ENCODE results near the gene DYNLRB2. TPM values are rescaled to one million over a fixed set of nuclear protein-coding genes. Genes with fewer than 3 reads are reported as not detected.

DYNLRB2 gene
- total and polyA plus RNA-seq, 2 experiments from 2014 or later, result not detected

GRCh38 chr16:80530479-80530878 lies 10.3 kb upstream of the DYNLRB2 start:
- Histone ChIP-seq H3K36me3 (ENCODE audit: insufficient read depth) (no peaks in the 10 kb centered on the region), H2AFZ (no peak overlapping the region), H3K9me2 (ENCODE audit: insufficient read depth) (no peaks in the 10 kb centered on the region), H3K27me3 (ENCODE audit: insufficient read depth) (no peaks in the 10 kb centered on the region), H3K79me2 (replicated peaks; ENCODE audit: insufficient read depth) (no peaks in the 10 kb centered on the region), H3K27ac (ENCODE audit: low read depth) (no peak overlapping the region), H3K4me2 (no peak overlapping the region), H3K4me1 (ENCODE audit: insufficient read depth) (no peaks in the 10 kb centered on the region), H4K20me1 (replicated peaks; ENCODE audit: insufficient read depth) (no peaks in the 10 kb centered on the region), H3K4me3 (no peak overlapping the region), H3F3A (replicated peaks; ENCODE audit: low read depth) (no peaks in the 10 kb centered on the region)
- H3K4me3 Mint-ChIP-seq, result no peak overlapping the region
- no peaks in the 10 kb centered on the region for H3K27me3 Mint-ChIP-seq (ENCODE audit: insufficient read depth, low read depth, poor library complexity)
- H3K4me1 Mint-ChIP-seq, result no peaks in the 10 kb centered on the region; the same call in 2 of the 3 replicates
- no peak for ATAC-seq
- TF ChIP-seq, protein P1, sequence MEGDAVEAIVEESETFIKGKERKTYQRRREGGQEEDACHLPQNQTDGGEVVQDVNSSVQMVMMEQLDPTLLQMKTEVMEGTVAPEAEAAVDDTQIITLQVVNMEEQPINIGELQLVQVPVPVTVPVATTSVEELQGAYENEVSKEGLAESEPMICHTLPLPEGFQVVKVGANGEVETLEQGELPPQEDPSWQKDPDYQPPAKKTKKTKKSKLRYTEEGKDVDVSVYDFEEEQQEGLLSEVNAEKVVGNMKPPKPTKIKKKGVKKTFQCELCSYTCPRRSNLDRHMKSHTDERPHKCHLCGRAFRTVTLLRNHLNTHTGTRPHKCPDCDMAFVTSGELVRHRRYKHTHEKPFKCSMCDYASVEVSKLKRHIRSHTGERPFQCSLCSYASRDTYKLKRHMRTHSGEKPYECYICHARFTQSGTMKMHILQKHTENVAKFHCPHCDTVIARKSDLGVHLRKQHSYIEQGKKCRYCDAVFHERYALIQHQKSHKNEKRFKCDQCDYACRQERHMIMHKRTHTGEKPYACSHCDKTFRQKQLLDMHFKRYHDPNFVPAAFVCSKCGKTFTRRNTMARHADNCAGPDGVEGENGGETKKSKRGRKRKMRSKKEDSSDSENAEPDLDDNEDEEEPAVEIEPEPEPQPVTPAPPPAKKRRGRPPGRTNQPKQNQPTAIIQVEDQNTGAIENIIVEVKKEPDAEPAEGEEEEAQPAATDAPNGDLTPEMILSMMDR (conservative IDR thresholded peaks at IDR 0.05; ENCODE audit: low read depth in 2 of 2), result no peak
- TF ChIP-seq JUNB (IDR thresholded peaks at IDR 0.05; ENCODE audit: unreplicated experiment) (no peak), STAT1 (IDR thresholded peaks at IDR 0.05; ENCODE audit: unreplicated experiment) (no peak), EZH2phosphoT487 (IDR thresholded peaks at IDR 0.05; ENCODE audit: unreplicated experiment) (no peak), CREB1 (CRISPR knock-in tag; IDR thresholded peaks at IDR 0.05; ENCODE audit: low read depth) (no peak)
- no peak overlapping the region for H3K27ac Mint-ChIP-seq
- DNase-seq (ENCODE audit: low spot score), result no peak
- H3K9me3 Mint-ChIP-seq, result no peaks in the 10 kb centered on the region; the same call in 2 of the 3 replicates
- no peaks in the 10 kb centered on the region for H3K36me3 Mint-ChIP-seq (ENCODE audit: low read depth)

- Mint-ChIP-seq H3K4me1 (peaks cover 2% of the 10 kb centered on the region; the same call in 1 of the 3 replicates), H3K27me3 (ENCODE audit: insufficient read depth, low read depth, poor library complexity) (peaks cover 16% of the 10 kb centered on the region), H3K27ac (no peak overlapping the region), H3K36me3 (ENCODE audit: low read depth) (no peaks in the 10 kb centered on the region), H3K4me3 (no peak overlapping the region), H3K9me3 (peaks cover 3% of the 10 kb centered on the region; the same call in 2 of the 3 replicates)
- Histone ChIP-seq H3K4me3 (no peak overlapping the region), H3K27ac (ENCODE audit: low read depth) (no peak overlapping the region), H3K36me3 (ENCODE audit: insufficient read depth) (no peaks in the 10 kb centered on the region), H3F3A (replicated peaks; ENCODE audit: low read depth) (no peaks in the 10 kb centered on the region), H3K9me2 (ENCODE audit: insufficient read depth) (peaks cover 7% of the 10 kb centered on the region), H2AFZ (no peak overlapping the region), H3K27me3 (ENCODE audit: insufficient read depth) (peaks cover 30% of the 10 kb centered on the region), H3K79me2 (replicated peaks; ENCODE audit: insufficient read depth) (no peaks in the 10 kb centered on the region), H3K4me2 (no peak overlapping the region), H3K4me1 (ENCODE audit: insufficient read depth) (0 out of 2 replicates have a peak, but pooled peaks cover 2% of the 10 kb centered on the region), H4K20me1 (replicated peaks; ENCODE audit: insufficient read depth) (no peaks in the 10 kb centered on the region)
- no peak for TF ChIP-seq NANOG (IDR thresholded peaks at IDR 0.05; ENCODE audit: borderline replicate concordance)
- ATAC-seq (no peak), DNase-seq (ENCODE audit: low spot score) (no peak)
Measured at GRCh38 chr16:80536238-80536637, 4.6 kb upstream of the DYNLRB2 start.

DNA sequence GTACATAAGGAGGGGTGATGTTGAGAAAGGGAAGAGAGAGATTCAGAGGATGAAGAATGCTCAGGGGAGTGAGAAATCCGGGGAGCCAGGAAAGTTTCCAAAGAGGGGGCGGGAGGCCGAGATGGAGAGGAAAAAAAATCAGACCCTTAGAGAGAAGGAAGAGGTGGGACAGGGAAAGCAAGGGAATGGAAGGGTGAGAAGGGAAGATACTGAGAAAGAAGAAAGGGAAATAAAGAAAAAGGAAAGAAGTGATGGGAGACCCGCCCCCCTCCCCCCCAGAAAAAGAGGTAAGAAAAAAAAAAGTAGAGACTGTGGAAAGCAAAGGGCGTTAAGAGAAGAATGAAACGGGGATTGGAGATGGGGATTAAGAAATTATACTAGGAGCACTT lies 507 bp downstream of the DYNLRB2 start:
- Histone ChIP-seq H3F3A (replicated peaks; ENCODE audit: low read depth) (no peaks in the 10 kb centered on the region), H3K9me2 (ENCODE audit: insufficient read depth) (peaks cover 7% of the 10 kb centered on the region), H3K79me2 (replicated peaks; ENCODE audit: insufficient read depth) (no peaks in the 10 kb centered on the region), H3K4me3 (peak overlapping the region; percentile 91), H4K20me1 (replicated peaks; ENCODE audit: insufficient read depth) (no peaks in the 10 kb centered on the region), H3K4me1 (ENCODE audit: insufficient read depth) (0 out of 2 replicates have a peak, but pooled peaks cover 2% of the 10 kb centered on the region), H3K27ac (ENCODE audit: low read depth) (no peak overlapping the region), H3K4me2 (peak overlapping the region; percentile 93), H3K36me3 (ENCODE audit: insufficient read depth) (no peaks in the 10 kb centered on the region), H2AFZ (peak overlapping the region; percentile 100), H3K27me3 (ENCODE audit: insufficient read depth) (peaks cover 34% of the 10 kb centered on the region)
- peaks cover 4% of the 10 kb centered on the region; the same call in 1 of the 3 replicates for H3K4me1 Mint-ChIP-seq
- peaks cover 17% of the 10 kb centered on the region for H3K27me3 Mint-ChIP-seq (ENCODE audit: insufficient read depth, low read depth, poor library complexity)
- peak; percentile 9 for DNase-seq (ENCODE audit: low spot score)
- no peak; the same call in 2 of the 3 replicates for ATAC-seq
- no peaks in the 10 kb centered on the region for H3K36me3 Mint-ChIP-seq (ENCODE audit: low read depth)
- peaks cover 3% of the 10 kb centered on the region; the same call in 2 of the 3 replicates for H3K9me3 Mint-ChIP-seq
- peak overlapping the region; percentile 84 for H3K4me3 Mint-ChIP-seq
- H3K27ac Mint-ChIP-seq, result no peak overlapping the region; the same call in 1 of the 2 replicates
- TF ChIP-seq ETS1 (IDR thresholded peaks at IDR 0.05), result no peak
- TF ChIP-seq, protein P1 (conservative IDR thresholded peaks at IDR 0.05; ENCODE audit: low read depth in 2 of 2), result no peak
- no peak for TF ChIP-seq STAT1 (IDR thresholded peaks at IDR 0.05; ENCODE audit: unreplicated experiment)
- TF ChIP-seq JUNB (IDR thresholded peaks at IDR 0.05; ENCODE audit: unreplicated experiment), result no peak
- no peak for TF ChIP-seq ZNF114 (CRISPR knock-in tag; IDR thresholded peaks at IDR 0.05)
- no peak for TF ChIP-seq ZNF331 (CRISPR knock-in tag; IDR thresholded peaks at IDR 0.05; ENCODE audit: low read depth)
- TF ChIP-seq, protein P2, sequence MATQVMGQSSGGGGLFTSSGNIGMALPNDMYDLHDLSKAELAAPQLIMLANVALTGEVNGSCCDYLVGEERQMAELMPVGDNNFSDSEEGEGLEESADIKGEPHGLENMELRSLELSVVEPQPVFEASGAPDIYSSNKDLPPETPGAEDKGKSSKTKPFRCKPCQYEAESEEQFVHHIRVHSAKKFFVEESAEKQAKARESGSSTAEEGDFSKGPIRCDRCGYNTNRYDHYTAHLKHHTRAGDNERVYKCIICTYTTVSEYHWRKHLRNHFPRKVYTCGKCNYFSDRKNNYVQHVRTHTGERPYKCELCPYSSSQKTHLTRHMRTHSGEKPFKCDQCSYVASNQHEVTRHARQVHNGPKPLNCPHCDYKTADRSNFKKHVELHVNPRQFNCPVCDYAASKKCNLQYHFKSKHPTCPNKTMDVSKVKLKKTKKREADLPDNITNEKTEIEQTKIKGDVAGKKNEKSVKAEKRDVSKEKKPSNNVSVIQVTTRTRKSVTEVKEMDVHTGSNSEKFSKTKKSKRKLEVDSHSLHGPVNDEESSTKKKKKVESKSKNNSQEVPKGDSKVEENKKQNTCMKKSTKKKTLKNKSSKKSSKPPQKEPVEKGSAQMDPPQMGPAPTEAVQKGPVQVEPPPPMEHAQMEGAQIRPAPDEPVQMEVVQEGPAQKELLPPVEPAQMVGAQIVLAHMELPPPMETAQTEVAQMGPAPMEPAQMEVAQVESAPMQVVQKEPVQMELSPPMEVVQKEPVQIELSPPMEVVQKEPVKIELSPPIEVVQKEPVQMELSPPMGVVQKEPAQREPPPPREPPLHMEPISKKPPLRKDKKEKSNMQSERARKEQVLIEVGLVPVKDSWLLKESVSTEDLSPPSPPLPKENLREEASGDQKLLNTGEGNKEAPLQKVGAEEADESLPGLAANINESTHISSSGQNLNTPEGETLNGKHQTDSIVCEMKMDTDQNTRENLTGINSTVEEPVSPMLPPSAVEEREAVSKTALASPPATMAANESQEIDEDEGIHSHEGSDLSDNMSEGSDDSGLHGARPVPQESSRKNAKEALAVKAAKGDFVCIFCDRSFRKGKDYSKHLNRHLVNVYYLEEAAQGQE (IDR thresholded peaks at IDR 0.05; ENCODE audit: unreplicated experiment), result no peak
- TF ChIP-seq EZH2 (IDR thresholded peaks at IDR 0.05; ENCODE audit: low read depth, unreplicated experiment), result no peak
